K562 (cell line): ENCODE measurements around the gene NIPAL3. TPM values are rescaled to one million over a fixed set of nuclear protein-coding genes. Genes with fewer than 3 reads are reported as not detected.
A peak's percentile ranks its signal among the peaks of the same experiment; 100 is the strongest.

Experiments used
- CHCHD3 ChIP-seq: fragments of 250-450 bp; sonication (Bioruptor Pico); IDR thresholded peaks from 2 replicates; pipeline ENCODE4 v2.1.2; 2022; ENCODE audit warnings: mild to moderate bottlenecking
- EHMT2 ChIP-seq: fragments of 450-650 bp; IDR thresholded peaks from 2 replicates; pipeline ENCODE4 v1.6.1; 2018; ENCODE audit warnings: antibody characterized with exemption
- HMG20B ChIP-seq: fragments of 250-450 bp; sonication (Bioruptor Pico); IDR thresholded peaks from 2 replicates; pipeline ENCODE4 v1.5.0; 2021; ENCODE audit warnings: mild to moderate bottlenecking
- MED1 ChIP-seq: sonication (generic); formaldehyde crosslinking; IDR thresholded peaks from 2 replicates; pipeline ENCODE4 v1.8.1; 2023; ENCODE audit warnings: missing genetic modification reagents, borderline replicate concordance
- NCOR1 ChIP-seq: fragments of 450-650 bp; IDR thresholded peaks from 2 replicates; pipeline ENCODE4 v1.6.1; 2016; ENCODE audit warnings: mild to moderate bottlenecking, moderate library complexity
- NFIX ChIP-seq: fragments of 250-450 bp; sonication (Bioruptor Pico); IDR thresholded peaks from 2 replicates; pipeline ENCODE4 v1.4.0; 2020; ENCODE audit warnings: low read depth, mild to moderate bottlenecking, moderate library complexity
- PHF8 ChIP-seq: fragments of 200-600 bp; sonication (generic); IDR thresholded peaks from 2 replicates; pipeline ENCODE4 v1.6.1; 2012; ENCODE audit warnings: mixed run types, mild to moderate bottlenecking, inconsistent platforms, low read length, moderate library complexity, borderline replicate concordance
- SAFB ChIP-seq: fragments of 200-400 bp; formaldehyde crosslinking; IDR thresholded peaks from 2 replicates; pipeline ENCODE4 v1.6.1; 2017; ENCODE audit warnings: low read depth, low read length, borderline replicate concordance
- SIN3A ChIP-seq, 2 experiments: fragments of 150-350 bp in 1 of 2; IDR thresholded peaks; 2 replicates each; pipeline ENCODE4 v1.6.1; 2011 to 2016; ENCODE audit warnings: borderline replicate concordance in 2 of 2, low read depth in 2 of 2, low read length in 2 of 2, mild to moderate bottlenecking in 2 of 2, moderate library complexity in 2 of 2; ENCODE audit not compliant: control insufficient read depth in 1 of 2
- SMARCA5 ChIP-seq: fragments of 450-650 bp; IDR thresholded peaks from 2 replicates; pipeline ENCODE4 v1.6.1; 2016
- SREBF1 ChIP-seq: fragments of 150-350 bp; IDR thresholded peaks from 2 replicates; pipeline ENCODE4 v1.6.1; 2014; ENCODE audit warnings: antibody characterized with exemption, low read depth, low read length, borderline replicate concordance
- TRIM28 ChIP-seq: fragments of 450-650 bp; IDR thresholded peaks from 2 replicates; pipeline ENCODE4 v1.6.1; 2017
- ZNF263 ChIP-seq: sonication (generic); formaldehyde crosslinking; IDR thresholded peaks from 2 replicates; pipeline ENCODE4 v1.8.0; 2022; ENCODE audit warnings: mild to moderate bottlenecking, missing genetic modification reagents, borderline replicate concordance
- ZNF444 ChIP-seq: fragments of 250-450 bp; sonication (Bioruptor Pico); IDR thresholded peaks from 2 replicates; pipeline ENCODE4 v1.4.0; 2020; ENCODE audit warnings: mild to moderate bottlenecking, moderate library complexity
- ZNF696 ChIP-seq: fragments of 250-450 bp; sonication (Bioruptor Pico); conservative IDR thresholded peaks from 2 replicates; pipeline ENCODE4 v1.4.0; 2020; ENCODE audit warnings: mild to moderate bottlenecking, moderate library complexity
- ZZZ3 ChIP-seq: fragments of 450-650 bp; IDR thresholded peaks from 2 replicates; pipeline ENCODE4 v1.6.1; 2016; ENCODE audit warnings: antibody characterized with exemption, mild to moderate bottlenecking, moderate library complexity
- polyA plus RNA-seq, 8 experiments: library from polyadenylated mRNA; depleted of rRNA in 4 of 8; stranded (reverse) in 5 of 8; unstranded in 3 of 8; fragments of >200 nt; fragmentation: Nextera tagmentation in 2 of 8; fragmentation: Illumina TruSeq in 1 of 8; extraction: Ambion mirVana in 2 of 8; extraction: Trizol in 1 of 8; gene quantifications; 2 replicates each; pipeline versions ENCODE4 v1.2.1 to v1.2.3, GENCODE V29; 2011 to 2014; ENCODE audit warnings: inconsistent platforms in 1 of 8, missing spikeins in 1 of 8
- total RNA-seq, 7 experiments: library from RNA; depleted of rRNA in 6 of 7; stranded (reverse); fragments of >200 nt in 6 of 7; fragmentation: Illumina TruSeq in 2 of 7; extraction: Trizol in 2 of 7; gene quantifications; 2 replicates each; pipeline versions ENCODE4 v1.2.1 to v1.2.3, GENCODE V29; 2011 to 2021; ENCODE audit warnings: low replicate concordance in 1 of 7
- TF ChIP-seq, protein P1 (sequence below): fragments of 450-650 bp; formaldehyde crosslinking; IDR thresholded peaks from 2 replicates; pipeline ENCODE4 v1.4.0; 2022; ENCODE audit warnings: mild to moderate bottlenecking, moderate library complexity
- TF ChIP-seq, protein P2 (sequence below): fragments of 250-450 bp; sonication (Bioruptor Pico); IDR thresholded peaks from 2 replicates; pipeline ENCODE4 v1.8.0; 2021; ENCODE audit warnings: borderline replicate concordance, mild to moderate bottlenecking, moderate library complexity; ENCODE audit not compliant: poor library complexity, severe bottlenecking
- TF ChIP-seq, protein P3 (sequence below): sonication (generic); formaldehyde crosslinking; IDR thresholded peaks from 2 replicates; pipeline ENCODE4 v1.8.0; 2022; ENCODE audit warnings: mild to moderate bottlenecking, missing genetic modification reagents, borderline replicate concordance
- TF ChIP-seq, protein P4 (sequence below): sonication (generic); formaldehyde crosslinking; IDR thresholded peaks from 2 replicates; pipeline ENCODE4 v1.9.0; 2022; ENCODE audit warnings: mild to moderate bottlenecking, missing genetic modification reagents
- TF ChIP-seq, protein P5 (sequence below): fragments of 450-650 bp; IDR thresholded peaks from 2 replicates; pipeline ENCODE4 v1.6.1; 2016; ENCODE audit warnings: mild to moderate bottlenecking

Gene NIPAL3
- total and polyA plus RNA-seq, 9 of the 15 experiments (the other 6 are each of a cell fraction or from before 2014, with no cell fraction given): 10.5 to 26.3 (median 16.0) TPM

DNA sequence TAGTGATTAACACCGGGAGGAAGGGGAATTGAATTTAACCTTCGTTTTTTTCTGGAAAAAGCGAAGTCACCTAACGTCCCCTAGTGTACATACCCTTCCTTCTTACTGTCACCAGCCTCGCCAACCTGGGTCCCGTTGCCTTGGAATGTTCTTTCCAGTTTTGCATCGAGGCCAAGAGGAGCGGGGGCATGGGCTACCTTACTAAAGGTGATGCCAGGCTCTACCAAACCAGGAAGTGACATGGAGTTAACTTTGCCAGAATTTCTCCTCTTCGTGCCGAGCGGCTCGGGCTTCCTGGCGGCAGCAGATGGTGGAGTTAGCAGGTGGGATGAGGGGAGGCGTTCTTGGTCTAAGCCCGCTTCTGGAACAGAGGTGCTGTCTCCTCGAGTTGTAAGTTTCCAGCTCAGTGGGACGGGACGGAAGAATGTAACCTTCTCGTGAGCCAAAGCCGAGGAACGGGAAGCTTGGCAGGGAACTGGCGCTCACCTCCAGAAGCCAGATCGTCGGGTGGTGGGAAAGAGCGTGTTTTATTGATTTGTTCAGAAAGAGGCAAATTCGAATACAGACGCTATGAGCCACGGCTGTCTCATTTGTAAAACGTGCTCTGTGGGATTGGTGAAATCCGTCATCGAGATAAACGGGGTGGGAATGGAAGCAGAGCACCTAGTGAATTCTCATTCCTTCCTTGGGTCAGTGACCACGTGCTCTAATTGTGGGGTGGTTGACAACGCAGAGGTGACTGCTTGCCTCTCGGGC lies 486 bp downstream of the NIPAL3 start (continued):
- TF ChIP-seq, protein P1, sequence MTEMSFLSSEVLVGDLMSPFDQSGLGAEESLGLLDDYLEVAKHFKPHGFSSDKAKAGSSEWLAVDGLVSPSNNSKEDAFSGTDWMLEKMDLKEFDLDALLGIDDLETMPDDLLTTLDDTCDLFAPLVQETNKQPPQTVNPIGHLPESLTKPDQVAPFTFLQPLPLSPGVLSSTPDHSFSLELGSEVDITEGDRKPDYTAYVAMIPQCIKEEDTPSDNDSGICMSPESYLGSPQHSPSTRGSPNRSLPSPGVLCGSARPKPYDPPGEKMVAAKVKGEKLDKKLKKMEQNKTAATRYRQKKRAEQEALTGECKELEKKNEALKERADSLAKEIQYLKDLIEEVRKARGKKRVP (CRISPR knock-in tag): 0 out of 2 replicates have a peak, but pooled peaks have one; percentile 46
- TF ChIP-seq, protein P2, sequence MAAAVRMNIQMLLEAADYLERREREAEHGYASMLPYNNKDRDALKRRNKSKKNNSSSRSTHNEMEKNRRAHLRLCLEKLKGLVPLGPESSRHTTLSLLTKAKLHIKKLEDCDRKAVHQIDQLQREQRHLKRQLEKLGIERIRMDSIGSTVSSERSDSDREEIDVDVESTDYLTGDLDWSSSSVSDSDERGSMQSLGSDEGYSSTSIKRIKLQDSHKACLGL (CRISPR knock-in tag): no peak
- TF ChIP-seq SREBF1: no peak
- TF ChIP-seq PHF8: 0 out of 2 replicates have a peak, but pooled peaks have one; percentile 37
- TF ChIP-seq, protein P3, sequence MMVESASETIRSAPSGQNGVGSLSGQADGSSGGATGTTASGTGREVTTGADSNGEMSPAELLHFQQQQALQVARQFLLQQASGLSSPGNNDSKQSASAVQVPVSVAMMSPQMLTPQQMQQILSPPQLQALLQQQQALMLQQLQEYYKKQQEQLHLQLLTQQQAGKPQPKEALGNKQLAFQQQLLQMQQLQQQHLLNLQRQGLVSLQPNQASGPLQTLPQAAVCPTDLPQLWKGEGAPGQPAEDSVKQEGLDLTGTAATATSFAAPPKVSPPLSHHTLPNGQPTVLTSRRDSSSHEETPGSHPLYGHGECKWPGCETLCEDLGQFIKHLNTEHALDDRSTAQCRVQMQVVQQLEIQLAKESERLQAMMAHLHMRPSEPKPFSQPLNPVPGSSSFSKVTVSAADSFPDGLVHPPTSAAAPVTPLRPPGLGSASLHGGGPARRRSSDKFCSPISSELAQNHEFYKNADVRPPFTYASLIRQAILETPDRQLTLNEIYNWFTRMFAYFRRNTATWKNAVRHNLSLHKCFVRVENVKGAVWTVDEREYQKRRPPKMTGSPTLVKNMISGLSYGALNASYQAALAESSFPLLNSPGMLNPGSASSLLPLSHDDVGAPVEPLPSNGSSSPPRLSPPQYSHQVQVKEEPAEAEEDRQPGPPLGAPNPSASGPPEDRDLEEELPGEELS (CRISPR knock-in tag): peak; percentile 57
- TF ChIP-seq NCOR1: no peak
- TF ChIP-seq ZNF444 (CRISPR knock-in tag): no peak
- TF ChIP-seq TRIM28: no peak
- no peak for TF ChIP-seq MED1 (CRISPR knock-in tag)
- TF ChIP-seq SAFB: no peak
- TF ChIP-seq NFIX: no peak
- TF ChIP-seq ZNF263: no peak
- TF ChIP-seq ZNF696: no peak
- TF ChIP-seq SMARCA5: no peak; the same call in 1 of the 2 replicates
- no peak for TF ChIP-seq ZZZ3
- TF ChIP-seq EHMT2: 0 out of 2 replicates have a peak, but pooled peaks have one; percentile 31
- TF ChIP-seq SIN3A (IDR thresholded peaks at IDR 0.05; ENCODE audit: borderline replicate concordance in 2 of 2, control insufficient read depth in 1 of 2, low read depth in 2 of 2, low read length in 2 of 2): no peak; a peak in 1 of 4 replicates
- TF ChIP-seq HMG20B (CRISPR knock-in tag): no peak
- TF ChIP-seq, protein P4, sequence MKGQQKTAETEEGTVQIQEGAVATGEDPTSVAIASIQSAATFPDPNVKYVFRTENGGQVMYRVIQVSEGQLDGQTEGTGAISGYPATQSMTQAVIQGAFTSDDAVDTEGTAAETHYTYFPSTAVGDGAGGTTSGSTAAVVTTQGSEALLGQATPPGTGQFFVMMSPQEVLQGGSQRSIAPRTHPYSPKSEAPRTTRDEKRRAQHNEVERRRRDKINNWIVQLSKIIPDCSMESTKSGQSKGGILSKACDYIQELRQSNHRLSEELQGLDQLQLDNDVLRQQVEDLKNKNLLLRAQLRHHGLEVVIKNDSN (CRISPR knock-in tag): peak; percentile 74
- no peak for TF ChIP-seq CHCHD3 (CRISPR knock-in tag)
- TF ChIP-seq, protein P5, sequence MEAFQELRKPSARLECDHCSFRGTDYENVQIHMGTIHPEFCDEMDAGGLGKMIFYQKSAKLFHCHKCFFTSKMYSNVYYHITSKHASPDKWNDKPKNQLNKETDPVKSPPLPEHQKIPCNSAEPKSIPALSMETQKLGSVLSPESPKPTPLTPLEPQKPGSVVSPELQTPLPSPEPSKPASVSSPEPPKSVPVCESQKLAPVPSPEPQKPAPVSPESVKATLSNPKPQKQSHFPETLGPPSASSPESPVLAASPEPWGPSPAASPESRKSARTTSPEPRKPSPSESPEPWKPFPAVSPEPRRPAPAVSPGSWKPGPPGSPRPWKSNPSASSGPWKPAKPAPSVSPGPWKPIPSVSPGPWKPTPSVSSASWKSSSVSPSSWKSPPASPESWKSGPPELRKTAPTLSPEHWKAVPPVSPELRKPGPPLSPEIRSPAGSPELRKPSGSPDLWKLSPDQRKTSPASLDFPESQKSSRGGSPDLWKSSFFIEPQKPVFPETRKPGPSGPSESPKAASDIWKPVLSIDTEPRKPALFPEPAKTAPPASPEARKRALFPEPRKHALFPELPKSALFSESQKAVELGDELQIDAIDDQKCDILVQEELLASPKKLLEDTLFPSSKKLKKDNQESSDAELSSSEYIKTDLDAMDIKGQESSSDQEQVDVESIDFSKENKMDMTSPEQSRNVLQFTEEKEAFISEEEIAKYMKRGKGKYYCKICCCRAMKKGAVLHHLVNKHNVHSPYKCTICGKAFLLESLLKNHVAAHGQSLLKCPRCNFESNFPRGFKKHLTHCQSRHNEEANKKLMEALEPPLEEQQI: no peak
